ENCODE data around the gene GYS2. TPM values are rescaled to one million over a fixed set of nuclear protein-coding genes. Genes with fewer than 3 reads are reported as not detected.

The GYS2 gene
- total RNA-seq, 1 donor from 2014 or later: not detected

GRCh38 chr12:21551841-21552465 lies 52.7 kb downstream of the GYS2 start:
- H3K36me3 Mint-ChIP-seq (ENCODE audit: unreplicated experiment): no peaks in the 10 kb centered on the region

GRCh38 chr12:21547437-21547836 lies 57.2 kb downstream of the GYS2 start:
- H3K9me3 Mint-ChIP-seq (ENCODE audit: unreplicated experiment): no peaks in the 10 kb centered on the region
- H3K27me3 Mint-ChIP-seq (ENCODE audit: unreplicated experiment): no peaks in the 10 kb centered on the region
- no peaks in the 10 kb centered on the region for H3K36me3 Mint-ChIP-seq (ENCODE audit: unreplicated experiment)
- no peaks in the 10 kb centered on the region for H3K4me1 Mint-ChIP-seq (ENCODE audit: low read depth, unreplicated experiment)
- no peak overlapping the region for H3K4me3 Mint-ChIP-seq (ENCODE audit: unreplicated experiment)
- no peak for TF ChIP-seq CTCF (IDR thresholded peaks at IDR 0.05; ENCODE audit: partially characterized antibody, unreplicated experiment)
- no peak for DNase-seq
- H3K27ac Mint-ChIP-seq (ENCODE audit: unreplicated experiment): no peak overlapping the region

More at GRCh38 chr12:21551841-21552465, 52.7 kb downstream of the GYS2 start:
- Mint-ChIP-seq H3K9me3 (ENCODE audit: unreplicated experiment) (no peaks in the 10 kb centered on the region), H3K27me3 (ENCODE audit: unreplicated experiment) (peaks cover 3% of the 10 kb centered on the region), H3K4me1 (ENCODE audit: low read depth, unreplicated experiment) (no peaks in the 10 kb centered on the region), H3K27ac (ENCODE audit: unreplicated experiment) (no peak overlapping the region), H3K4me3 (ENCODE audit: unreplicated experiment) (no peak overlapping the region)
- no peak for DNase-seq
- no peak for TF ChIP-seq CTCF (IDR thresholded peaks at IDR 0.05; ENCODE audit: partially characterized antibody, unreplicated experiment)

DNA sequence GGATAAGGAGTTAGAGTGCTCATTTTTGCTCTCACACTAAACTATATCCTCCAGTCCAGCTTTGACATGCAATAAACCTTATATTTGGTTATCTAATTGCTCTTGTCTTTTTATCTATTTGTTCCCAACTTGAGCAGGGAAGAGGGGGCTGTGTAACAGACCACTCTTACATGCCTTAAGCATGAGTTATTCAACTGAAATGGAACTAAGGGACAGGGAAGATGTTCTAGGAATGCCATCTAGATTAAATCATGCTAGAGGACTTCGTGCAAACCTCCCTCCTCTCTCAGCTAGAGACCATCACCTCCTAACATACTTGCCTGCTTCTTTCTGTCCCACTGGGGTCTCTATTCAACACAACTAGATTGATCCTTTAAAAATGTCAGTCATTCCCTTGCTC lies 57.9 kb downstream of the GYS2 start:
- no peak overlapping the region for H3K4me3 Mint-ChIP-seq (ENCODE audit: unreplicated experiment)
- H3K27me3 Mint-ChIP-seq (ENCODE audit: unreplicated experiment): no peaks in the 10 kb centered on the region
- no peaks in the 10 kb centered on the region for H3K4me1 Mint-ChIP-seq (ENCODE audit: low read depth, unreplicated experiment)
- no peak for TF ChIP-seq CTCF (IDR thresholded peaks at IDR 0.05; ENCODE audit: partially characterized antibody, unreplicated experiment)
- H3K36me3 Mint-ChIP-seq (ENCODE audit: unreplicated experiment): no peaks in the 10 kb centered on the region
- no peak overlapping the region for H3K27ac Mint-ChIP-seq (ENCODE audit: unreplicated experiment)
- H3K9me3 Mint-ChIP-seq (ENCODE audit: unreplicated experiment): no peaks in the 10 kb centered on the region
- DNase-seq: no peak

DNA sequence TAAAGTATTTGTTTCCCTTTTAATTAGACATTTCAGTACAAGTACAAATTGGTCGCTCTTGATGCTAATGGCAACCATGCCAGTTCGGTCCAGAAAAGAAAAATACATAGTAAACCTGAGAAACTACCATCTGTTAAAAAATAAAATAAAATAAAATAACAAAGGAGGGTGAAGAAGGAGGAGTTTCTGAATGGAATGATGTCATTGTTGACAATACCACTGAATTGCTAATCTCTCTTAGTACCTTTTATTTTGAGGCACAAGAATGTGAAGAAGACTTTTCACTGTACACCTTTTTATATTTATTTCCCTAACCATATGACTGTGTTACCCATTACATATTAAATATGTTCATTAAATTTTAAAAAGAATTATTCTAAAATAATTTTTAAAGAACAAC lies 59.1 kb downstream of the GYS2 start:
- Mint-ChIP-seq H3K27me3 (ENCODE audit: unreplicated experiment) (no peaks in the 10 kb centered on the region), H3K9me3 (ENCODE audit: unreplicated experiment) (no peaks in the 10 kb centered on the region), H3K36me3 (ENCODE audit: unreplicated experiment) (no peaks in the 10 kb centered on the region), H3K4me3 (ENCODE audit: unreplicated experiment) (no peak overlapping the region), H3K27ac (ENCODE audit: unreplicated experiment) (no peak overlapping the region), H3K4me1 (ENCODE audit: low read depth, unreplicated experiment) (no peaks in the 10 kb centered on the region)
- TF ChIP-seq CTCF (IDR thresholded peaks at IDR 0.05; ENCODE audit: partially characterized antibody, unreplicated experiment): no peak
- DNase-seq: no peak

DNA sequence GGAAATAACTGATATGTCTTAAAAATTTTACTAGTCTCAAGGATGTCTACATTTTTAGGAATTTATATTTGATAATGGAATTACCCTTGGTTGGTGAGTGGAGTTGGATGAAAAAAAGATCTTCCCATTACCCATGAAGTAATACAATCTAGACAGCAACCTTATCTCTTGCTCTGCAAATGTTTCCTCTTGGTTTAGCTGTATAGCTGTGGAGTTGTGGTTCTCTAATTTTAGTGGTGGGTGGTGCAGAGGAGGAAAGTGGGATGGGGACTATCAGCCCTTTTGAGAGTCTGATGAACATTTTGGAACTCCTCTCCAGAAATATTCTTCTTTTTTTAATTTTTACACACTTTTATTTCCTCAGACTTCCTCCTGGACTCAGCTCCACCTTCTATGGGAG lies 61.5 kb downstream of the GYS2 start:
- H3K36me3 Mint-ChIP-seq (ENCODE audit: unreplicated experiment): no peaks in the 10 kb centered on the region
- no peak overlapping the region for H3K27ac Mint-ChIP-seq (ENCODE audit: unreplicated experiment)
- H3K4me1 Mint-ChIP-seq (ENCODE audit: low read depth, unreplicated experiment): no peaks in the 10 kb centered on the region
- DNase-seq: no peak
- H3K27me3 Mint-ChIP-seq (ENCODE audit: unreplicated experiment): no peaks in the 10 kb centered on the region
- TF ChIP-seq CTCF (IDR thresholded peaks at IDR 0.05; ENCODE audit: partially characterized antibody, unreplicated experiment): no peak
- no peak overlapping the region for H3K4me3 Mint-ChIP-seq (ENCODE audit: unreplicated experiment)
- H3K9me3 Mint-ChIP-seq (ENCODE audit: unreplicated experiment): no peaks in the 10 kb centered on the region
